Kidney capillary endothelial cell (primary cell): ENCODE measurements around the gene RASL10B.
"Not testable (repeated sequence)": the region's sequence is repeated elsewhere in the genome, so short reads cannot be mapped to it uniquely, and the experiment has no call there.

Experiments
- DNase-seq: peaks from one replicate; pipeline ENCODE4 v3.0.0-alpha.2; 2018; ENCODE audit warnings: low spot score

Gene RASL10B

DNA sequence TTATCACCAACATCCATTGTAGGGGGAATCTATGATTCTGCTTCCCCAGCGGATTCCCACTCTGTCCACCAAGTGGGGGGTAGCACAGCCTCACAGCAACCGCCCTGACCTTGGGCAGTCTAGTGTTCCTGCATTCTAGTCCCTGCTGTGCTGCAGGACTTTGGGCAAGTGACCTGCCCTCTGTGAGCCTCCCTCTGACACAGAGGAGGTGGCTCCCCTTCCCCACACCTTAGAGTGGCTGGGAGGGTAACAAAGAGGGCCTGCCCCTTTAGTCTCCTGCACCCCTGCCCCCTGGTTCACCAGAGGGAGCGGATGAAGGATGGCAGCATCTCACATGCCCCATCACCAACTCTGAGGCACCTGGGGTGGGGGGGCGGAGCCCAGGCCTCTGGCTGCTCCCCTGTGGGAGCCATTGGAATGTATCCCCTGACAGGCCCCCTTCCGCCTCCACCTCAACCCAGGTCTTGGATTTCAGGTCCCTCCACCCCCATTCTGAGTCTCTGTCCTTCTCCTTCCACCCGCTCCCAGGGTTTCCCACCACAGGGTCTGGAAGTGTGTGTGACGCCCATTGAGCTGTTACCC, 11.5 kb downstream of the RASL10B start:
- DNase-seq = no peak

GRCh38 chr17:35743626-35744328, 12.3 kb downstream of the RASL10B start:
- peak; percentile 40 for DNase-seq

GRCh38 chr17:35744830-35745229, 13.4 kb downstream of the RASL10B start:
- DNase-seq = no peak

DNA sequence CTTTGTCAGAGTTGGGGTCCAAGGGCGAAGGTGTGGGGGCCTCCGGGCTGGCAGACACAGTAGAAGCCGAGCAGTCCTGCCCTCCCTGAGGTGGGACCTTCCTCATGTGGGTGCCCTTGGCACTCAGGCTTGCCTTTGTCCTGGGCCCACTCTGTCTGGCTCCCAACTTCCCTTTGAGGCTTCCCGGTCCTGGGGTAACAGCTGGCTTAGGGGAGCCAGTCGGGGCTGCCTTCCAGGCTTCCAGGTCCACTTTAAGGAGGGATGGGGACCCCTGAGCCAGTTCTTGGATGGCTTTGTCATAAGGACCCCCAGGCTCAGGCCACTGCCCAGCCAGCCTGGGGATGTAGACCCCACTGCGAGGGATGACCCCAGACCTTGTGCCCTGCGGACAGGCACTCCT, 13.8 kb downstream of the RASL10B start:
- no peak for DNase-seq

- no peak for DNase-seq
Observed at GRCh38 chr17:35745749-35746320, 14.4 kb downstream of the RASL10B start.

GRCh38 chr17:35747540-35748017, 16.1 kb downstream of the RASL10B start:
- peak; percentile 73 for DNase-seq

- no peak for DNase-seq
Observed at GRCh38 chr17:35748341-35748841, 17.0 kb downstream of the RASL10B start.

DNA sequence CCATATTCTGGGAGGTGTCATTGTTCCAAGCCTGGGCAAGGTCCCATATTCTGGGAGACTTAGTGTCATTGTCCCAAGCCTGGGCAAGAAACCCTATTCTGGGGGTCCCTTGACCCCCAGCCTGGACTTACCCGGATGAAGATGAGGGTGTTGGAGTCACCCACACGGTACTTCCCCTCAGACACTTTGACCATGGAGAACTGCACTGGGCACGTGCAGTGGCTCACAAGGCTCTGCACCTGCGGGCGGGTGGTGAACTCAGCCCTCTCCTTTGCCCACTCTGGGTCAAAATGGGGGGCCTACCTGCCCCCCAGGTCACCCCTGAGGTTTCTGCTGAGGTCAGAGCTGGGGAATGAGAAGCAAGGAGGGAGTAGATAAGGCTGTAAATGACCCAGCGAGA, 17.5 kb downstream of the RASL10B start:
- DNase-seq = no peak

GRCh38 chr17:35749560-35750412, 18.3 kb downstream of the RASL10B start:
- DNase-seq = no peak

DNA sequence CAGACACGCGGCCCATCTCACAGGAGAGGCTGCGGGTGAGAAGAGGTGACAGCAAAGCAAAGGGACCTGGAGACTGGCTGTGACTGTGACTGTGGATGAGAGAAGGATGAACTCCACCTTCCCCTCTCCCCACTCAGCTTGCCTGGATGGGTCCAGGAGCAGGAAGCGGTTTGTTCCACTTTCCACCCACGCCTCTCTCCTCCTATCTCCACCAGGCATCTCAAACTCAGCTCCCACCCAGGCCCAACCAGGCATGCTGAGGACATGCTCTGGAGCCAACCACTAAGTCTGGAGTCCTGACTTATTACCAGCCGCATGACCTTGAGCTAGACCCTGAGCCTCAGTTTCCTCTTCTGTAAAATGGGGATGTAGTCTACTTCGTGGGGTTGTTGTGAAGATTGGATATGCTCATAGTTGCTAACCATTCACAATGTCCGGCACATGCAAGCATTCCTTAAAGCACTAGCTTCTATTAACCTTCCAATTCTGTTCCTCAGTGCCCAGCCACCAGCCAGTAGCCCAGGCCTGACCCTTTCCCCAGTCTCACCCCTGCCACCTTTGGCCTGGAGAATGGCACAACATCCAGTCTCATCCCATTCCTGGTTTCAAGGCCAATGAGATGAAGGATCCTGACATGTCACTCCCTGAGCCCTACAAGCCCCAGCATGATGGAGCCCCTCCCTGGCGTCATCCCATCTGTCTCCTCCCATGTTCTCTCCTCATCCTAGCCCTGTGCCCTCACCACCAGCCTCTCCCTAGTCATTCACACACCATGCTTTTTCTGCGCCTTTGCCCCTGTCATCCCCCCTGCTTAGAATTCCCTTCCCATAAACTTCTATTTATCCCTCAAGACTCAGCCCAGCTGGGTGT, 19.3 kb downstream of the RASL10B start:
- DNase-seq = no peak

GRCh38 chr17:35751541-35751940, 20.1 kb downstream of the RASL10B start:
- not testable (repeated sequence) for DNase-seq

DNA sequence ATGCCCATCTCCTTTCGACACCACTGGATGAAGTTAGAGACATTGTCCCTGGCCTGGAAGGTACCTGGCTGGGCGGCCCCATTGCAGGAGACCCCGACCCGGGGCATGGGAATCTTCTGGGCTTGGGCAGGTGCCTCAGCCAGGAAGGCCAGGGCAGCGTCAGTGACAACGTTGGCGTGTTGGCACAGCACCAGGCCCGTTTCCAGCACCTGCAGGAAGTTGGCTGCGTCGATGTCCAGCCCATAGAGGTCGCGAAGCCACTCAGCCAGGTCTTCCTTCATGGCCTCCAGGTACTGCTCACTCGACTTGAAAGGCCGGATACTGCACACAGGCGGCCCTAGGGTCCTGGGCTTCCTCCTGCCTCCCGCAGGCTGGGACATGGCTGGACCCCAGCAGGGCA, 21.0 kb downstream of the RASL10B start:
- DNase-seq = no peak

GRCh38 chr17:35752945-35753764, 21.7 kb downstream of the RASL10B start, which contains the start of gene GAS2L2:
TSS of gene GAS2L2 (minus strand) at chr17:35753239. CDS start at chr17:35752850, 389 bp downstream.
- DNase-seq = no peak

DNA sequence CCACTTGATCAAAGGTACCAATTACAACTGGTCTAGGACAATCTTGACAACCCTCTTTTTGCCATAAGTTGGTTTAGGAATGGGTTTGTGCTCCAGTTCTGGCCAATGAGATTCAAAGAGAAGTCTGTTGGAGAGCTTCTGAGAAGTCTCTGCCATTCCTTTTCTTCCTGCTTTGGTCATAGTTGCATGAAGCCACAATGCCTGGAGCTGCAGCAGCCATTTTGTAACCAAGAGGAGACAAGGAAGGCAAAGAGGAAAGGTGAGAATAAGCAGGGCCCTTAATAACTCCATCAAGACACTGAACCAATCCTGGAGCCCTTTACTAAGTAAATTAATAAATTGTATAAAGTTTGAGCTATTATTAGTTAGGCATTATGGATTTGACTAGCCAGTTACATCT, 25.8 kb downstream of the RASL10B start:
- DNase-seq = no peak

- DNase-seq = no peak
Observed at GRCh38 chr17:35760587-35760986, 29.1 kb downstream of the RASL10B start, which contains the start of gene C17orf50. TSS of gene C17orf50 (plus strand) at chr17:35760887. CDS start at chr17:35760942, 55 bp downstream.

- DNase-seq = no peak
Observed at GRCh38 chr17:35761601-35762000, 30.2 kb downstream of the RASL10B start.

DNA sequence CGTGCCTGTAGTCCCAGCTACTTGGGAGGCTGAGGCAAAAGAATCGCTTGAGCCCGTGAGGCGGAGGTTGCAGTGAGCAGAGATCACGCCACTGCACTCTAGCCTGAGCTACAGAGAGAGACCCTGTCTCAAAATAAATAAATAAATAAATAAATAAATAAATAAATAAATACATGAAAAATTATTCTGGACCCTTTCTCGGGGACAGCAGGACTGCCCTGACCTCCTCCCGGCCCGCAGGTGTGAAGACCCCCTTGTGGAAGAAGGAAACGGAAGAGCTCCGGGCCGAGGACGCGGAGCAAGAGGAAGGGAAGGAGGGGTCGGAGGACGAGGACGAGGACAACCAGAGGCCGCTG, 32.3 kb downstream of the RASL10B start:
- no peak for DNase-seq

- DNase-seq = peak; percentile 83
Observed at GRCh38 chr17:35764123-35764991, 32.9 kb downstream of the RASL10B start.

DNA sequence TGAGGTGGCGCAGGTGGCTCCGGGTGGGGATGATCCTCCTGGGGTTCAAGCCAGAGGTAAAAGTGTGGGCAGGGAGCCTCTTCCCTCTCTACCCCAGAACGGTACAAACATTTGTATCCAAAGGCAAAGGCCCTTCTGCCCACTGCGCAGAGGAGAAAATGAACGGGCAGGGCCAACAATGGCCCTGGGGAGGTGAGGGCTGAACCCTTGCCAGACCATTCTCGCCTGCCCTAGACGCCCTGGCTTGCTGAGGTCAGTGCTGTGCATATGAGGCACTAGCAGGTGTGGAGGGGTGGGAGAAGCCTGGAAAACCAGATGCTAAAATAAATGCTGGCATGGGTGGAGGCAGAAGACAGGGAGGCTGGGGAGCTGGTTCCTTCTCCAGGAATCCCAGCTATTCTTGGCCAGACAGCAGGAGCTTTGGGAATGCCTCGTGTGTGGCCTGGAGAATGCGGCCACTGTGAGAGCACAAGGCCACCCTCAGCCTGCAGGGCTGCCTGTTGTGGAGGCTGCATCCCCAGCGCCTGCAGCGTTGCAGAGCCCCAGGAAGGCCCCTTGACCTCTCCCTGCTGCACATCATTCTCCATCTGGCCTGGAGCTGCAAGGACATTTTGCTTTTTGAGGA, 33.8 kb downstream of the RASL10B start:
- DNase-seq = no peak
